SK-N-SH treated with all-trans-retinoic acid at 6 μM for 48 hours (cell line): Measurements from ENCODE around the gene PRSS36.

Source experiments
- ATAC-seq: fragments of 200-7000 bp; cut with Tn5 transposase; 3 replicates; pipeline ENCODE4 v1.9.1; 2020; ENCODE audit warnings: mild to moderate bottlenecking, moderate library complexity
- CREB5 ChIP-seq: fragments of 250-450 bp; sonication (Bioruptor Pico); IDR thresholded peaks from 2 replicates; pipeline ENCODE4 v1.5.1; 2020; ENCODE audit warnings: low read depth, mild to moderate bottlenecking, moderate library complexity
- CSDC2 ChIP-seq: fragments of 250-450 bp; sonication (Bioruptor Pico); IDR thresholded peaks from 2 replicates; pipeline ENCODE4 v1.5.0; 2020; ENCODE audit warnings: mild to moderate bottlenecking, moderate library complexity
- CSRNP3 ChIP-seq: fragments of 250-450 bp; sonication (Bioruptor Pico); IDR thresholded peaks from 2 replicates; pipeline ENCODE4 v1.5.1; 2021; ENCODE audit warnings: mild to moderate bottlenecking, moderate library complexity
- GLIS3 ChIP-seq: fragments of 250-450 bp; sonication (Bioruptor Pico); IDR thresholded peaks from 2 replicates; pipeline ENCODE4 v1.5.0; 2020; ENCODE audit warnings: mild to moderate bottlenecking, moderate library complexity
- OSR1 ChIP-seq: fragments of 250-450 bp; sonication (Bioruptor Pico); IDR thresholded peaks from 2 replicates; pipeline ENCODE4 v1.8.0; 2022; ENCODE audit warnings: moderate library complexity, mild to moderate bottlenecking, inconsistent platforms
- RARB ChIP-seq: fragments of 250-450 bp; sonication (Bioruptor Pico); IDR thresholded peaks from 2 replicates; pipeline ENCODE4 v1.8.0; 2021; ENCODE audit warnings: mild to moderate bottlenecking, moderate library complexity
- SNAI2 ChIP-seq: fragments of 250-450 bp; sonication (Bioruptor Pico); IDR thresholded peaks from 2 replicates; pipeline ENCODE4 v1.5.0; 2020; ENCODE audit warnings: mild to moderate bottlenecking, moderate library complexity
- TCF4 ChIP-seq: fragments of 250-450 bp; sonication (Bioruptor Pico); IDR thresholded peaks from 2 replicates; pipeline ENCODE4 v1.8.0; 2021; ENCODE audit warnings: mild to moderate bottlenecking, moderate library complexity, borderline replicate concordance
- TOX ChIP-seq: fragments of 250-450 bp; sonication (Bioruptor Pico); IDR thresholded peaks from 2 replicates; pipeline ENCODE4 v1.8.0; 2021; ENCODE audit warnings: mild to moderate bottlenecking, moderate library complexity, borderline replicate concordance
- TSHZ2 ChIP-seq: fragments of 250-450 bp; sonication (Bioruptor Pico); IDR thresholded peaks from 2 replicates; pipeline ENCODE4 v1.5.0; 2020; ENCODE audit warnings: mild to moderate bottlenecking, moderate library complexity
- ZFP3 ChIP-seq: fragments of 250-450 bp; sonication (Bioruptor Pico); IDR thresholded peaks from 2 replicates; pipeline ENCODE4 v1.5.0; 2020; ENCODE audit warnings: mild to moderate bottlenecking, moderate library complexity
- ZFP30 ChIP-seq: fragments of 450-650 bp; formaldehyde crosslinking; IDR thresholded peaks from 2 replicates; pipeline ENCODE4 v1.5.0; 2022; ENCODE audit warnings: mild to moderate bottlenecking, moderate library complexity
- ZNF565 ChIP-seq: fragments of 450-650 bp; formaldehyde crosslinking; conservative IDR thresholded peaks from 2 replicates; pipeline ENCODE4 v1.5.0; 2020; ENCODE audit warnings: low read depth, mild to moderate bottlenecking, moderate library complexity
- ZNF70 ChIP-seq: fragments of 450-650 bp; formaldehyde crosslinking; IDR thresholded peaks from 2 replicates; pipeline ENCODE4 v1.5.0; 2020; ENCODE audit warnings: mild to moderate bottlenecking, moderate library complexity
- ZNF8 ChIP-seq: fragments of 450-650 bp; formaldehyde crosslinking; IDR thresholded peaks from 2 replicates; pipeline ENCODE4 v1.5.0; 2020; ENCODE audit warnings: mild to moderate bottlenecking, moderate library complexity
- TF ChIP-seq, protein P1 (sequence below): fragments of 250-450 bp; sonication (Bioruptor Pico); IDR thresholded peaks from 2 replicates; pipeline ENCODE4 v1.8.0; 2021; ENCODE audit warnings: low read depth, mild to moderate bottlenecking, moderate library complexity, borderline replicate concordance
- TF ChIP-seq, protein P2 (sequence below): fragments of 250-450 bp; sonication (Bioruptor Pico); IDR thresholded peaks from 2 replicates; pipeline ENCODE4 v1.8.0; 2020; ENCODE audit warnings: mild to moderate bottlenecking, moderate library complexity, borderline replicate concordance

Gene PRSS36

GRCh38 chr16:31181102-31181830 is 31.4 kb upstream of the PRSS36 start:
- TF ChIP-seq ZNF8 (CRISPR knock-in tag) (no peak), SNAI2 (CRISPR knock-in tag) (no peak), RARB (CRISPR knock-in tag) (no peak), ZNF565 (no peak), ZNF70 (CRISPR knock-in tag) (no peak), OSR1 (CRISPR knock-in tag) (no peak), TSHZ2 (CRISPR knock-in tag) (no peak), TCF4 (CRISPR knock-in tag) (no peak), ZFP30 (CRISPR knock-in tag) (no peak), CSDC2 (CRISPR knock-in tag) (no peak), GLIS3 (no peak)
- peak; percentile 5 for ATAC-seq

- peak; percentile 74 for ATAC-seq
- TF ChIP-seq, protein P1, sequence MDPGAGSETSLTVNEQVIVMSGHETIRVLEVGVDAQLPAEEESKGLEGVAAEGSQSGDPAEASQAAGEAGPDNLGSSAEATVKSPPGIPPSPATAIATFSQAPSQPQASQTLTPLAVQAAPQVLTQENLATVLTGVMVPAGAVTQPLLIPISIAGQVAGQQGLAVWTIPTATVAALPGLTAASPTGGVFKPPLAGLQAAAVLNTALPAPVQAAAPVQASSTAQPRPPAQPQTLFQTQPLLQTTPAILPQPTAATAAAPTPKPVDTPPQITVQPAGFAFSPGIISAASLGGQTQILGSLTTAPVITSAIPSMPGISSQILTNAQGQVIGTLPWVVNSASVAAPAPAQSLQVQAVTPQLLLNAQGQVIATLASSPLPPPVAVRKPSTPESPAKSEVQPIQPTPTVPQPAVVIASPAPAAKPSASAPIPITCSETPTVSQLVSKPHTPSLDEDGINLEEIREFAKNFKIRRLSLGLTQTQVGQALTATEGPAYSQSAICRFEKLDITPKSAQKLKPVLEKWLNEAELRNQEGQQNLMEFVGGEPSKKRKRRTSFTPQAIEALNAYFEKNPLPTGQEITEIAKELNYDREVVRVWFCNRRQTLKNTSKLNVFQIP: peak; percentile 34; the same call in 1 of the 2 replicates
- 0 out of 2 replicates have a peak, but pooled peaks have one; percentile 21 for TF ChIP-seq ZFP3 (CRISPR knock-in tag)
- peak; percentile 37; the same call in 1 of the 2 replicates for TF ChIP-seq ZNF70 (CRISPR knock-in tag)
- TF ChIP-seq RARB (CRISPR knock-in tag): no peak
- no peak for TF ChIP-seq OSR1 (CRISPR knock-in tag)
These were observed 30.0 kb upstream of the PRSS36 start, which contains the start of gene FUS for GRCh38 chr16:31179747-31180459. FUS (plus strand) TSS chr16:31180139; CDS start chr16:31180215, 76 bp downstream.

- ATAC-seq: peak; percentile 2
- TF ChIP-seq, protein P2, sequence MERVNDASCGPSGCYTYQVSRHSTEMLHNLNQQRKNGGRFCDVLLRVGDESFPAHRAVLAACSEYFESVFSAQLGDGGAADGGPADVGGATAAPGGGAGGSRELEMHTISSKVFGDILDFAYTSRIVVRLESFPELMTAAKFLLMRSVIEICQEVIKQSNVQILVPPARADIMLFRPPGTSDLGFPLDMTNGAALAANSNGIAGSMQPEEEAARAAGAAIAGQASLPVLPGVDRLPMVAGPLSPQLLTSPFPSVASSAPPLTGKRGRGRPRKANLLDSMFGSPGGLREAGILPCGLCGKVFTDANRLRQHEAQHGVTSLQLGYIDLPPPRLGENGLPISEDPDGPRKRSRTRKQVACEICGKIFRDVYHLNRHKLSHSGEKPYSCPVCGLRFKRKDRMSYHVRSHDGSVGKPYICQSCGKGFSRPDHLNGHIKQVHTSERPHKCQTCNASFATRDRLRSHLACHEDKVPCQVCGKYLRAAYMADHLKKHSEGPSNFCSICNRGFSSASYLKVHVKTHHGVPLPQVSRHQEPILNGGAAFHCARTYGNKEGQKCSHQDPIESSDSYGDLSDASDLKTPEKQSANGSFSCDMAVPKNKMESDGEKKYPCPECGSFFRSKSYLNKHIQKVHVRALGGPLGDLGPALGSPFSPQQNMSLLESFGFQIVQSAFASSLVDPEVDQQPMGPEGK: peak; percentile 16; the same call in 1 of the 2 replicates
- no peak for TF ChIP-seq CSRNP3
These were observed 29.4 kb upstream of the PRSS36 start for GRCh38 chr16:31179219-31179746.

GRCh38 chr16:31177136-31177535 is 27.3 kb upstream of the PRSS36 start:
- TF ChIP-seq, protein P1: no peak
- no peak for TF ChIP-seq SNAI2 (CRISPR knock-in tag)
- no peak for TF ChIP-seq OSR1 (CRISPR knock-in tag)
- no peak for TF ChIP-seq ZNF8 (CRISPR knock-in tag)
- no peak for TF ChIP-seq TOX (CRISPR knock-in tag)
- no peak for TF ChIP-seq ZNF70 (CRISPR knock-in tag)
- TF ChIP-seq CREB5 (CRISPR knock-in tag): no peak
- no peak for TF ChIP-seq ZFP3 (CRISPR knock-in tag)

GRCh38 chr16:31170048-31170447 is 20.2 kb upstream of the PRSS36 start:
- ATAC-seq: peak; percentile 58; the same call in 1 of the 3 replicates

More at GRCh38 chr16:31177136-31177535, 27.3 kb upstream of the PRSS36 start:
- ATAC-seq: no peak
